ENCODE results near the gene CLEC18B. TPM values are rescaled to one million over a fixed set of nuclear protein-coding genes. Genes with fewer than 3 reads are reported as not detected.

Gene CLEC18B
- total RNA-seq, 1 experiment from 2014 or later = 2.1 TPM

DNA sequence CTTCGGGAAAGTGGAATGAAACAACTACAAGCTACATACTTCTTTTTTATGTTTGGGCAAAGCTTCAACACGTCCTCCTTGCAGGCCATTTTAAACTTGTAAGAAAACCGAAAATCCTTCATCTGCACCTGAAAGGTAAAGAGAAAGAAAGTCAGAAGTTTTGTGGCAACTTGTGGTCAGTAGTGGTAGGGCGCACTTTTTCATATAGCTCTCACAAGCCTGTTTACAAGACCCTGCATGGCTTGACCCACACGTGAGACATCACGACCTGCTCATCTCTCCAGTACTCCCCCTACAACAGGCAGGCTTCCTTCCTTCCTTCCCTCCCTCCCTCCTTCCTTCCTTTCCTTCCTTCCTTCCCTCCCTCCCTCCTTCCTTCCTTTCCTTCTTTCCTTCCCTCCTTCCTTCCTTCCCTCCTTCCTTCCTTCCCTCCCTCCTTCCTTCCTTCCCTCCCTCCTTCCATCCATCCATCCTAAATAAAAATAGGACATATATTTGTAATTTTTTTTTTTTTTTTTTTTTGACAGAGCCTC lies 48.7 kb upstream of the CLEC18B start (continued):
- TF ChIP-seq SRF (IDR thresholded peaks at IDR 0.05; ENCODE audit: low read depth) = no peak
- TF ChIP-seq FOSL1 (IDR thresholded peaks at IDR 0.05; ENCODE audit: low read depth) = no peak
- no peak for TF ChIP-seq EGR1 (IDR thresholded peaks at IDR 0.05; ENCODE audit: low read depth)
- TF ChIP-seq SP1 (IDR thresholded peaks at IDR 0.05; ENCODE audit: low read depth) = no peak
- no peak for TF ChIP-seq ELF1 (IDR thresholded peaks at IDR 0.05; ENCODE audit: borderline replicate concordance, low read depth)

DNA sequence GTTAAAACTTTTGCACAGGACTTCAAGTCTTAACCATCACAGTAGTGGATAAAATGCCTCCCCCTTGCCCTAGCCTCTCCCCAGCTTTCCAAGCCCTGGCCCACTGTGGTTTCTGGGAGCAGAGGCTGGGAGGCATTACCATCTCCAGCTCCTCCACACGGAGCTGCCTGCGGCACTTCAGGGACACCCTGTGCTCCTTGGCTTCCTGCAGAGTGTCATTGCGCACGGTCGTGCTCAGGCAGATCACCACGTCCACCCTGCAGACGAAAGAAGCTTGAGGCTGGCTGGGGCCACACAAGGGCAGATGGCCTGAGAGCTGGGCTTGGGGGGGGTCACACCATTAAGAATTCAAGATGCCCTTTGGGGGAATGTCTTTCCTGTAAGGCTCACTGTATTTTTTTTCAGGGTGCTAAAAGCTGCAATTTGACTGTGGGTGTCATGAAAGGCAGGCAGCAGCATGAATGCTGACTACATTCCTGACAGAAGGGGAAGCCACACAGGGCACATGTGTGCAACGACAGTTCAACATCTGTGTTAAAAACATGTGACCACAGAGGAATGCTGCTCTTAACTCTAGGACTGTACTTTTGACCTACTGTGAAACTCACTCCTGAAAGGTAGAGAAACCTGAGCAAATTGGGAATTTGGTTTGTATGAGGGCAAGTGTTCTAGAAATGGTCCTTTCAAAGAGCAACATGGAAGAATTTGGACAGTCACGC lies 47.7 kb upstream of the CLEC18B start:
- ATAC-seq = no peak
- ChIA-PET CTCF (no interaction called here), RAD21 (ENCODE audit: low non-redundant PET in 1 of 2, low total read pairs in 2 of 2, uncharacterized antibody in 2 of 2, unreplicated experiment in 2 of 2) (no interaction called here), POLR2A (interaction anchor here (0.6 kb wide), 1 partner anchor 8 kb away, joined by 3 read pairs; no protein-coding TSS in a partner anchor)
- no peaks in the 10 kb centered on the region for H4K20me1 ChIP-seq (ENCODE audit: insufficient read depth)
- no peaks in the 10 kb centered on the region for H3K4me1 ChIP-seq (ENCODE audit: control insufficient read depth in 1 of 2, insufficient read depth in 2 of 2, low read length in 2 of 2)
- H3K9me3 ChIP-seq (ENCODE audit: control insufficient read depth in 1 of 2, insufficient read depth in 1 of 2, low read depth in 1 of 2, low read length in 2 of 2) = no peaks in the 10 kb centered on the region
- no peak for DNase-seq (ENCODE audit: low read depth, low spot score)
- H3K9me2 ChIP-seq (ENCODE audit: insufficient read depth) = no peaks in the 10 kb centered on the region
- H3K79me2 ChIP-seq (ENCODE audit: insufficient read depth, low read length) = no peaks in the 10 kb centered on the region
- no peak overlapping the region for H3K4me2 ChIP-seq (ENCODE audit: low read length)
- TF ChIP-seq SRF (IDR thresholded peaks at IDR 0.05; ENCODE audit: low read depth) (no peak), TCF7L2 (IDR thresholded peaks at IDR 0.05; ENCODE audit: borderline replicate concordance, extremely low read depth, insufficient read depth, insufficient read length) (no peak), JUND (IDR thresholded peaks at IDR 0.05) (no peak), EZH2 (IDR thresholded peaks at IDR 0.05) (no peak), ZNF274 (IDR thresholded peaks at IDR 0.05; ENCODE audit: low read depth, low read length) (no peak), POLR2A (IDR thresholded peaks at IDR 0.05; ENCODE audit: borderline replicate concordance, extremely low read depth, insufficient read depth, insufficient read length) (no peak), FOSL1 (IDR thresholded peaks at IDR 0.05; ENCODE audit: low read depth) (no peak), YY1 (IDR thresholded peaks at IDR 0.05; ENCODE audit: extremely low read depth, insufficient replicate concordance, low read depth, low read length) (no peak), EZH2phosphoT487 (IDR thresholded peaks at IDR 0.05; ENCODE audit: borderline replicate concordance) (no peak), ZFX (IDR thresholded peaks at IDR 0.05) (no peak), CBX3 (IDR thresholded peaks at IDR 0.05; ENCODE audit: low read depth) (no peak), POLR2AphosphoS5 (IDR thresholded peaks at IDR 0.05; ENCODE audit: low read depth, low read length) (no peak)
- TF ChIP-seq, protein P1, sequence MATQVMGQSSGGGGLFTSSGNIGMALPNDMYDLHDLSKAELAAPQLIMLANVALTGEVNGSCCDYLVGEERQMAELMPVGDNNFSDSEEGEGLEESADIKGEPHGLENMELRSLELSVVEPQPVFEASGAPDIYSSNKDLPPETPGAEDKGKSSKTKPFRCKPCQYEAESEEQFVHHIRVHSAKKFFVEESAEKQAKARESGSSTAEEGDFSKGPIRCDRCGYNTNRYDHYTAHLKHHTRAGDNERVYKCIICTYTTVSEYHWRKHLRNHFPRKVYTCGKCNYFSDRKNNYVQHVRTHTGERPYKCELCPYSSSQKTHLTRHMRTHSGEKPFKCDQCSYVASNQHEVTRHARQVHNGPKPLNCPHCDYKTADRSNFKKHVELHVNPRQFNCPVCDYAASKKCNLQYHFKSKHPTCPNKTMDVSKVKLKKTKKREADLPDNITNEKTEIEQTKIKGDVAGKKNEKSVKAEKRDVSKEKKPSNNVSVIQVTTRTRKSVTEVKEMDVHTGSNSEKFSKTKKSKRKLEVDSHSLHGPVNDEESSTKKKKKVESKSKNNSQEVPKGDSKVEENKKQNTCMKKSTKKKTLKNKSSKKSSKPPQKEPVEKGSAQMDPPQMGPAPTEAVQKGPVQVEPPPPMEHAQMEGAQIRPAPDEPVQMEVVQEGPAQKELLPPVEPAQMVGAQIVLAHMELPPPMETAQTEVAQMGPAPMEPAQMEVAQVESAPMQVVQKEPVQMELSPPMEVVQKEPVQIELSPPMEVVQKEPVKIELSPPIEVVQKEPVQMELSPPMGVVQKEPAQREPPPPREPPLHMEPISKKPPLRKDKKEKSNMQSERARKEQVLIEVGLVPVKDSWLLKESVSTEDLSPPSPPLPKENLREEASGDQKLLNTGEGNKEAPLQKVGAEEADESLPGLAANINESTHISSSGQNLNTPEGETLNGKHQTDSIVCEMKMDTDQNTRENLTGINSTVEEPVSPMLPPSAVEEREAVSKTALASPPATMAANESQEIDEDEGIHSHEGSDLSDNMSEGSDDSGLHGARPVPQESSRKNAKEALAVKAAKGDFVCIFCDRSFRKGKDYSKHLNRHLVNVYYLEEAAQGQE (IDR thresholded peaks at IDR 0.05; ENCODE audit: low read depth) = no peak
- TF ChIP-seq, protein P2, sequence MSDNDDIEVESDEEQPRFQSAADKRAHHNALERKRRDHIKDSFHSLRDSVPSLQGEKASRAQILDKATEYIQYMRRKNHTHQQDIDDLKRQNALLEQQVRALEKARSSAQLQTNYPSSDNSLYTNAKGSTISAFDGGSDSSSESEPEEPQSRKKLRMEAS (IDR thresholded peaks at IDR 0.05) = no peak
- TF ChIP-seq, protein P3, sequence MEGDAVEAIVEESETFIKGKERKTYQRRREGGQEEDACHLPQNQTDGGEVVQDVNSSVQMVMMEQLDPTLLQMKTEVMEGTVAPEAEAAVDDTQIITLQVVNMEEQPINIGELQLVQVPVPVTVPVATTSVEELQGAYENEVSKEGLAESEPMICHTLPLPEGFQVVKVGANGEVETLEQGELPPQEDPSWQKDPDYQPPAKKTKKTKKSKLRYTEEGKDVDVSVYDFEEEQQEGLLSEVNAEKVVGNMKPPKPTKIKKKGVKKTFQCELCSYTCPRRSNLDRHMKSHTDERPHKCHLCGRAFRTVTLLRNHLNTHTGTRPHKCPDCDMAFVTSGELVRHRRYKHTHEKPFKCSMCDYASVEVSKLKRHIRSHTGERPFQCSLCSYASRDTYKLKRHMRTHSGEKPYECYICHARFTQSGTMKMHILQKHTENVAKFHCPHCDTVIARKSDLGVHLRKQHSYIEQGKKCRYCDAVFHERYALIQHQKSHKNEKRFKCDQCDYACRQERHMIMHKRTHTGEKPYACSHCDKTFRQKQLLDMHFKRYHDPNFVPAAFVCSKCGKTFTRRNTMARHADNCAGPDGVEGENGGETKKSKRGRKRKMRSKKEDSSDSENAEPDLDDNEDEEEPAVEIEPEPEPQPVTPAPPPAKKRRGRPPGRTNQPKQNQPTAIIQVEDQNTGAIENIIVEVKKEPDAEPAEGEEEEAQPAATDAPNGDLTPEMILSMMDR (IDR thresholded peaks at IDR 0.05 in 2 of 3, conservative IDR thresholded peaks at IDR 0.05 in 1 of 3; ENCODE audit: borderline replicate concordance in 1 of 3, insufficient read depth in 1 of 3, low read depth in 2 of 3, low read length in 2 of 3) = no peak
- intact Hi-C loops (cut with micrococcal nuclease) = no loop called here
- peaks cover 66 to 74% of the 10 kb centered on the region in 2 experiments for H3K36me3 ChIP-seq (ENCODE audit: control insufficient read depth in 1 of 2, insufficient read depth in 2 of 2, low read length in 2 of 2)
- BruUV-seq (replicated peaks) = no TSS peak
- no peak overlapping the region for H3K27ac ChIP-seq (ENCODE audit: low read depth, low read length)
- H3K4me3 ChIP-seq (replicated peaks in 1 of 2; ENCODE audit: low read depth in 1 of 2, low read length in 2 of 2) = no peak overlapping the region
- H3K9ac ChIP-seq (ENCODE audit: low read length) = no peak overlapping the region
- H3K27me3 ChIP-seq (ENCODE audit: insufficient read depth, low read length) = no peaks in the 10 kb centered on the region
- H2AFZ ChIP-seq (ENCODE audit: low read depth, low read length, poor library complexity, severe bottlenecking) = no peak overlapping the region

Measured in HCT116 (cell line).